GM19328 (cell line): ENCODE measurements around the gene SREBF1.

Experiments
- ATAC-seq: cut with Tn5 transposase; IDR thresholded peaks from one replicate; pipeline ENCODE4 v1.9.1; 2021; ENCODE audit warnings: mild to moderate bottlenecking, moderate library complexity; ENCODE audit not compliant: unreplicated experiment

SREBF1 gene

DNA sequence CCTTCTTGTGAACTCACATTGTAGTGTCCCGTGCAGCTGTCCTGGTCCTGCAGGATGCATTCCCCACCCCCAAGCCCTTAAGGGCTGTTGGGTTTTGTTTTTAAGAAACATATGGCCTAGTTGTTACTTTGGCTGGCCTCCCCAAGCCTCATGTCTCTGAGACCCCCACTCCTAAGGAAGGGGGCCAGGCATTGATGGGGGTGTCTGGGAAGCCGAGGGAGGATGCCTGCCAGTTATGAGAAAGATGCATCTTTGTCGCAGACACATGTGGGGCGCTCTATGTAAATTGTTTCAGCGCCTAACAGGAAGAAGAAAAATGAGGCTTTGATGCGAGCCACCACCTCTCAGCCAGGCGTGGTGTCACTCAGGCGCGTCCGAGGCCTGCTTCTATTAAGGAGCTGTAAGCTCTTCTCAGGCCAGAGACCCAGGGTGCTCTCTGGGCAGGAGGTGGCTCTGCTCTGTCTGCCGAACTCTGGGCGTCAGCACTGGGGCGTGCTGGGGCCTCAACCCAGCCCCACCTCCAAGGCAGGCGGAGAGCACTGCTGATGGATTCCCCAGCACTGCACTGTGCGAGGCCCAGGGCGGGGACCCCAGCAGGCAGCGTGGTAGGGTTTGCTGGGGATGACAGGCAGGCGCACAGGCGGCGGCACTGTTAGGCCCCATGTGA lies 70.6 kb downstream of the SREBF1 start:
- no peak for ATAC-seq

DNA sequence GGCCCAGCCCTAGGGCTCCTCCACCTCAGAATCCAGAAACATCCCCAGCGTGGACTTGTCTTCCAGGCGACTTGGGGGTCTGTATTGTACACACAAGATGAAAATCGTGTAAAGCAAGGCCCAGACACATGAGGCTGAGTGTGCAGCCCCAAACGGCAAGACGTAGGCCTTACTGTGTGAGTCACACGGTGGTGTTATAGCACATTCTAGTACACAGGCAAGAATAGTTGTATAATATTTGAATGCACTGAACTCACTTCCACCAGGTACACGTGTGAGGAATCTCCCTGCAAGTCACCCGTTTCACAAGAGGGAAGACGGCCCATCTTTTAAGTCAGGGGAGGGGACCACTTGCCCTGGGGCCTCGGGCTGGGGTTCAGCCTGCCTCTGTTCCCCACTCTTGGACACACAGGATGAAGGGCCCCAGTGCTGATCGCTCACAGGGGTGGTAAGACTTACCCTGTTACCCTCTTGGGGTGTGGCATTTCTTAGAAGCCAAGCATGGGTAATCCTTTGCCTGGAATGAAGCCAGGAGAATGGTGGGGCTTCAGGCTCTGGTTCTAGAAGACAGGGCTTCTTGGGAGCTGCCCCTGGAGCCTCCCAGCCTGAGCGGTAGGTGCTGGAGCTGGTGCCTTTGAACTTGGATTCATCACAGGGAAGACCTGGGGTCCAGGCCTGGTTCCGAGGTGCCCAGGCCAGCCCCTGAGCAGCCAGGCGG lies 71.3 kb downstream of the SREBF1 start:
- no peak for ATAC-seq

DNA sequence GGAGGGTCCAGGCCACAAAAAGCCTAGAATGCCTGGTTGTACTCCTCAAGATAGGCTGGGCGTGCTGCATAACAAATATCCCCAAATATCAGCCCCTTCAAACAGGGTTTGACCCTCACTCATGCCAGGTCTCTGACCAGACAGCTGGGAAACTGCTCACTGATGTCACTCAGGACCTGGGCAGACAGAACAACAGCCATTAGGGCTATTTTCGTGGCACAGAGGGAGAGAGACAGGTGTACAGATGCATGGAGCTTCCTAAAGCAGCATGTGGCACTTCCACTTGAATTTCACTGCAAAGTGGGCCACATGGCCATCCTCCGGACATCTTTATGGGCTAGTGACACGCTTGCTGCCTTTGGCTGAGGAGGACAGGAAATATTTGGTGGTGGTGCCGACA lies 73.1 kb downstream of the SREBF1 start:
- ATAC-seq, result no peak

GRCh38 chr17:17763136-17763535 lies 73.7 kb downstream of the SREBF1 start:
- no peak for ATAC-seq

DNA sequence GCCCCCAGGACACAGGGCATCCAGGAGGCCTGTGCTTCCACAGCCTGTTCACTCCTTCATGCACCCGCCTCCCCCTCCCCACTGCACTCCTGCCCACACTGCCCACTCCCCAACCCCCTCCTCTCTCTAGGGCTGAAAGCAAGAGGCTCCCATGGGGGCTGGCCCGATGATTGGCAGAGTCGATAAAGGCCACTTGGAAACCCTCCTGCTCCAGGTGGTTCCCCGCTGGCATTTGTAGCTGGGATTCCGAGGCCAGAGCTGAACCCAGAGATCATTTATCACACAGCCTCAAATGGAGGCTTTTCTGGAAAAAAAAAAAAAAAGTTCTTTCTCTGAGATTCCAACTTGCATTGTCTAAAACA lies 74.1 kb downstream of the SREBF1 start:
- no peak for ATAC-seq
